WERI-Rb-1 (cell line): Measurements from ENCODE around the gene ZNF140.

Experiments used
- DNase-seq: peaks from one replicate; pipeline ENCODE4 v3.0.0-alpha.2; 2020
- H3K27ac ChIP-seq: fragments of 250-450 bp; sonication (Bioruptor Pico); 2 replicates; pipeline ENCODE4 v1.5.1; 2020; ENCODE audit warnings: mild to moderate bottlenecking, moderate library complexity
- H3K27me3 ChIP-seq: fragments of 250-450 bp; sonication (Bioruptor Pico); 2 replicates; pipeline ENCODE4 v1.5.1; 2021; ENCODE audit warnings: mild to moderate bottlenecking, low read depth, moderate library complexity; ENCODE audit not compliant: insufficient read depth, severe bottlenecking
- H3K36me3 ChIP-seq: fragments of 250-450 bp; sonication (Bioruptor Pico); 2 replicates; pipeline ENCODE4 v1.5.1; 2020; ENCODE audit warnings: mild to moderate bottlenecking, moderate library complexity
- H3K4me3 ChIP-seq: 2 replicates; pipeline ENCODE4 v1.5.1; 2011; ENCODE audit warnings: low read depth, mild to moderate bottlenecking, control low read depth, low read length
- H3K9me3 ChIP-seq: fragments of 250-450 bp; sonication (Bioruptor Pico); 2 replicates; pipeline ENCODE4 v1.5.1; 2021; ENCODE audit warnings: mild to moderate bottlenecking, moderate library complexity; ENCODE audit not compliant: severe bottlenecking
- TF ChIP-seq, protein P1 (sequence below): IDR thresholded peaks from 2 replicates; pipeline ENCODE4 v1.5.1; 2011; ENCODE audit warnings: low read depth, mild to moderate bottlenecking, control low read depth, inconsistent platforms, low read length

The ZNF140 gene

GRCh38 chr12:133058203-133059113, 22.3 kb upstream of the ZNF140 start:
- TF ChIP-seq, protein P1, sequence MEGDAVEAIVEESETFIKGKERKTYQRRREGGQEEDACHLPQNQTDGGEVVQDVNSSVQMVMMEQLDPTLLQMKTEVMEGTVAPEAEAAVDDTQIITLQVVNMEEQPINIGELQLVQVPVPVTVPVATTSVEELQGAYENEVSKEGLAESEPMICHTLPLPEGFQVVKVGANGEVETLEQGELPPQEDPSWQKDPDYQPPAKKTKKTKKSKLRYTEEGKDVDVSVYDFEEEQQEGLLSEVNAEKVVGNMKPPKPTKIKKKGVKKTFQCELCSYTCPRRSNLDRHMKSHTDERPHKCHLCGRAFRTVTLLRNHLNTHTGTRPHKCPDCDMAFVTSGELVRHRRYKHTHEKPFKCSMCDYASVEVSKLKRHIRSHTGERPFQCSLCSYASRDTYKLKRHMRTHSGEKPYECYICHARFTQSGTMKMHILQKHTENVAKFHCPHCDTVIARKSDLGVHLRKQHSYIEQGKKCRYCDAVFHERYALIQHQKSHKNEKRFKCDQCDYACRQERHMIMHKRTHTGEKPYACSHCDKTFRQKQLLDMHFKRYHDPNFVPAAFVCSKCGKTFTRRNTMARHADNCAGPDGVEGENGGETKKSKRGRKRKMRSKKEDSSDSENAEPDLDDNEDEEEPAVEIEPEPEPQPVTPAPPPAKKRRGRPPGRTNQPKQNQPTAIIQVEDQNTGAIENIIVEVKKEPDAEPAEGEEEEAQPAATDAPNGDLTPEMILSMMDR, result no peak
- peaks cover 79% of the 10 kb centered on the region for H3K9me3 ChIP-seq
- H3K36me3 ChIP-seq, result peaks cover 46% of the 10 kb centered on the region
- H3K27me3 ChIP-seq, result no peaks in the 10 kb centered on the region
- no peak for DNase-seq
- no peak overlapping the region for H3K27ac ChIP-seq
- H3K4me3 ChIP-seq, result no peak overlapping the region

- Histone ChIP-seq H3K9me3 (peaks cover 89% of the 10 kb centered on the region), H3K27me3 (no peaks in the 10 kb centered on the region), H3K36me3 (peaks cover 25% of the 10 kb centered on the region), H3K4me3 (no peak overlapping the region), H3K27ac (no peak overlapping the region)
- no peak for DNase-seq
- TF ChIP-seq, protein P1, result no peak
Observed at GRCh38 chr12:133061954-133062353, 18.8 kb upstream of the ZNF140 start.

DNA sequence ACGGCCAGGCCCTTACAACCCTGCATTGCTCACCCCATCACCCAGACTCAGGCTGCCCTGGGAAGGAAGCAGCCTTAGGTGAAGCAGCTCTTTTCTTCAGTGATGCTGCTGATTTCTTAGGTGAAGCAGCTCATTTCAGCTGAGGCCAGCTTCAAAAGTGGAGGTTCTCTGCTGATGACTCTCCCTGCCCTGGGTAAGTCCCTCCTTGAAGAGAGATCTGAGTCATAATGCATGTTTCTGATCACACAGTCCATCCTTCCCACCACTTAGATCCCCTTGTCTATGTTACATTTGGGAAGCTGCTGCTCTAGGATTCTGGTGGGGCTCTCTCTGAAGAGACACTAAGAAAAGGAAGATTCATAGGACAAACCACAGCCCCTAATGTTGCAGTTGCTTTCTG, 17.2 kb upstream of the ZNF140 start:
- H3K9me3 ChIP-seq, result peaks cover 84% of the 10 kb centered on the region
- no peak overlapping the region for H3K4me3 ChIP-seq
- no peak overlapping the region for H3K27ac ChIP-seq
- TF ChIP-seq, protein P1, result no peak
- no peak for DNase-seq
- H3K36me3 ChIP-seq, result peaks cover 9% of the 10 kb centered on the region
- no peaks in the 10 kb centered on the region for H3K27me3 ChIP-seq

DNA sequence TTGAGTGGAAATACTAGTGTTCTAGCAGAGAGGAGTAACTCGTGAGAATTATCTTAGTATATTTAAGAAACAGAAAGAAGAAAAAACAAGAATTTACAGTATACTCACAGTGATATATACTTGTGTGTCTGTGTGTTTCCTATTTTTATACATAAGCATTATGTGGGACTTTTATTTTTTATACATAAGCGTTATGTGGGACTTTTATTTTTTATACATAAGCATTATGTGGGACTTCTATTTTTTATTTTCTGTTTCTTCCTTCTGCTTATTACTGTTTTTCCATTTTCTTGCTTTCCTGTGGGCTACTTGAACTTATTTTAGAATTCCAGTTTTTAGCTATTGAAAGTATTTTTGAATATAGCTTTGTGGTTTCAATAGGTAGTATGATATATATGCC, 6.9 kb upstream of the ZNF140 start:
- H3K36me3 ChIP-seq, result no peaks in the 10 kb centered on the region
- H3K27ac ChIP-seq, result no peak overlapping the region
- no peaks in the 10 kb centered on the region for H3K27me3 ChIP-seq
- no peak overlapping the region for H3K4me3 ChIP-seq
- DNase-seq, result no peak
- TF ChIP-seq, protein P1, result no peak
- H3K9me3 ChIP-seq, result peaks cover 65% of the 10 kb centered on the region

DNA sequence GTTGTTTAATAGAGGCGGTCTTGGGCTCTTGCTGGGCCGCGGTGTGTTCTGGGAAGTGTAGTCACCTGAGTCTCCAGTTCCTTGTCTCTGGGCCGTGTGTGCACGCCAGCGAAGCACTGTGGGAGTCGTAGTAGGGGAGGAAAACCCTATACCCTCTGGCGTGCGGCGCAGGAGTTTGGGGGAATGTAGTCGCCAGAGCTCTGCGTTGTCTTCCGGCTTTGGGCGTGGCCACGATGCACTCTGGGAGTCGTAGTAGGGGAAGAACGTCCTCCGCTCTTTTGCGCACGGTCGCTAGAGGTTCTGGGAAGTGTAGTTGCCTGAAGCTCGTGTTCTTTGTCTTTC, 726 bp upstream of the ZNF140 start:
- peak; percentile 98 for DNase-seq
- Histone ChIP-seq H3K27me3 (no peaks in the 10 kb centered on the region), H3K36me3 (peaks cover 37% of the 10 kb centered on the region), H3K4me3 (peak overlapping the region; percentile 77), H3K27ac (peak overlapping the region; percentile 98), H3K9me3 (peaks cover 50% of the 10 kb centered on the region)
- TF ChIP-seq, protein P1, result no peak
